Transverse colon (tissue), 4 donors: ENCODE data around the gene CNNM2. TPM values are rescaled to one million over a fixed set of nuclear protein-coding genes. Genes with fewer than 3 reads are reported as not detected.
"Not testable (repeated sequence)": the region's sequence is repeated elsewhere in the genome, so short reads cannot be mapped to it uniquely, and the experiment has no call there.

Experiments
- DNase-seq: peaks from one replicate; pipeline ENCODE4 v3.0.0-alpha.2; 2019
- H3K27ac ChIP-seq, 4 donors: fragments of 200-600 bp; sonication (generic); 2 replicates each; pipeline ENCODE4 v1.5.1; 2016 to 2018; ENCODE audit warnings: inconsistent platforms in 4 of 4
- H3K27me3 ChIP-seq: fragments of 200-600 bp; sonication (generic); 2 replicates; pipeline ENCODE4 v1.5.1; 2017; ENCODE audit warnings: inconsistent platforms
- H3K36me3 ChIP-seq, 4 donors: fragments of 200-600 bp; sonication (generic); 2 replicates each; pipeline ENCODE4 v1.5.1; 2017 to 2019; ENCODE audit warnings: inconsistent platforms in 4 of 4
- H3K4me1 ChIP-seq, 4 donors: fragments of 200-600 bp; sonication (generic); 2 replicates each; pipeline ENCODE4 v1.5.1; 2017 to 2020; ENCODE audit warnings: inconsistent platforms in 4 of 4
- H3K4me3 ChIP-seq, 4 donors: fragments of 200-600 bp; sonication (generic); 1 replicate in 1 of 4; 2 replicates in 3 of 4; pipeline versions ENCODE4 v1.5.1 to v1.6.1; 2017 to 2019; ENCODE audit warnings: inconsistent platforms in 4 of 4
- H3K9me3 ChIP-seq, 2 donors: fragments of 200-600 bp; sonication (generic); 2 replicates each; pipeline ENCODE4 v1.5.1; 2017 to 2019; ENCODE audit warnings: inconsistent platforms in 2 of 2
- CTCF ChIP-seq, 5 experiments: fragments of 200-600 bp in 3 of 5; fragments of 450-650 bp in 2 of 5; sonication (generic) in 3 of 5; IDR thresholded peaks; 1 replicate in 2 of 5; 2 replicates in 3 of 5; pipeline ENCODE4 v1.5.1; 2016 to 2017; ENCODE audit warnings: antibody characterized with exemption in 5 of 5, inconsistent platforms in 3 of 5, mild to moderate bottlenecking in 2 of 5, moderate library complexity in 1 of 5
- EP300 ChIP-seq: sonication (generic); formaldehyde crosslinking; IDR thresholded peaks from one replicate; pipeline ENCODE4 v1.6.1; 2017; ENCODE audit warnings: antibody characterized with exemption, low read depth
- POLR2A ChIP-seq: fragments of 450-650 bp; IDR thresholded peaks from one replicate; pipeline ENCODE4 v1.6.1; 2016; ENCODE audit warnings: antibody characterized with exemption, mild to moderate bottlenecking, moderate library complexity
- POLR2AphosphoS5 ChIP-seq, 3 donors: sonication (generic); formaldehyde crosslinking; IDR thresholded peaks; one replicate each; pipeline ENCODE4 v1.6.1; 2016; ENCODE audit warnings: antibody characterized with exemption in 3 of 3
- WGBS, 2 donors: methylation state at CpG; one replicate each; pipeline ENCODE4 v1.1.5; 2018; ENCODE audit warnings: low coverage in 1 of 2; 5-methylcytosine and 5-hydroxymethylcytosine counted together
- in situ Hi-C, 4 donors: fragments of 200-750 bp; cut with MboI; loops; one replicate each; pipeline versions ENCODE4 v1.15.0 to v1.15.1; 2017; ENCODE audit warnings: low sequenced_read_pairs in 3 of 4, low pct_ligation_motif_present in 1 of 4, low pct_unique_long_range_greater_than_20kb in 1 of 4
- intact Hi-C: fragments of 100-400 bp; cut with DNase I; formaldehyde crosslinking; loops from one replicate; pipeline ENCODE4 v1.15.1; 2023; ENCODE audit warnings: low total_unique reads
- total RNA-seq, 4 donors: library from RNA; depleted of rRNA; stranded (reverse); fragments of >200 nt; gene quantifications; one replicate each; pipeline ENCODE4 v1.1.0, GENCODE V29; 2016

Gene CNNM2
- total RNA-seq, 4 donors from 2014 or later: 48.0 to 144 (median 100) TPM

GRCh38 chr10:102970562-102971340 lies 52.7 kb downstream of the CNNM2 start:
- no peak overlapping the region for H3K4me3 ChIP-seq
- DNase-seq: no peak
- TF ChIP-seq POLR2AphosphoS5 (IDR thresholded peaks at IDR 0.05) (no peak), CTCF (IDR thresholded peaks at IDR 0.05) (no peak), POLR2A (no peak), EP300 (no peak)
- peaks cover 4 to 66% (median 21%) of the 10 kb centered on the region in 4 donors for H3K4me1 ChIP-seq
- intact Hi-C loops: no loop called here
- in situ Hi-C loops: no loop called here
- no peaks in the 10 kb centered on the region for H3K9me3 ChIP-seq
- no peaks in the 10 kb centered on the region for H3K27me3 ChIP-seq
- WGBS, 2 donors: 63% methylated on average over 1 of the region's 1 CpG; no CpG with 5 or more reads in 1 of the 2 donors
- H3K36me3 ChIP-seq: no peaks in the 10 kb centered on the region
- H3K27ac ChIP-seq: no peak overlapping the region

GRCh38 chr10:102975483-102976379 lies 57.6 kb downstream of the CNNM2 start:
- 25 to 48% methylated on average over 2 of the region's 2 CpGs for WGBS, 2 donors
- intact Hi-C loops: no loop called here
- Histone ChIP-seq H3K4me3 (no peak overlapping the region), H3K36me3 (no peaks in the 10 kb centered on the region), H3K27ac (peak overlapping the region; percentile 51 to 79 (median 71)), H3K4me1 (peaks cover 3 to 54% (median 16%) of the 10 kb centered on the region in 4 donors), H3K9me3 (no peaks in the 10 kb centered on the region), H3K27me3 (no peaks in the 10 kb centered on the region)
- in situ Hi-C loops: no loop called here
- no peak for DNase-seq
- no peak for TF ChIP-seq CTCF (IDR thresholded peaks at IDR 0.05)
- no peak for TF ChIP-seq POLR2A
- TF ChIP-seq EP300: no peak
- no peak for TF ChIP-seq POLR2AphosphoS5 (IDR thresholded peaks at IDR 0.05)

- intact Hi-C loops: not testable (repeated sequence)
- peak overlapping the region; percentile 51 to 79 (median 71) for H3K27ac ChIP-seq
These were observed 58.3 kb downstream of the CNNM2 start for GRCh38 chr10:102976380-102976726.

GRCh38 chr10:102982296-102982695 lies 64.2 kb downstream of the CNNM2 start:
- Histone ChIP-seq H3K4me3 (no peak overlapping the region), H3K36me3 (no peaks in the 10 kb centered on the region), H3K4me1 (peaks cover 0 to 32% (median 2%) of the 10 kb centered on the region in 4 donors), H3K27ac (no peak overlapping the region), H3K27me3 (no peaks in the 10 kb centered on the region), H3K9me3 (no peaks in the 10 kb centered on the region)
- DNase-seq: no peak
- intact Hi-C loops (no loop called here), in situ Hi-C loops (no loop called here)
- WGBS, 2 donors: 84% methylated on average over 2 of the region's 2 CpGs; no CpG with 5 or more reads in 1 of the 2 donors
- no peak for TF ChIP-seq CTCF (IDR thresholded peaks at IDR 0.05)
- TF ChIP-seq POLR2AphosphoS5 (IDR thresholded peaks at IDR 0.05): no peak
- TF ChIP-seq POLR2A: no peak
- no peak for TF ChIP-seq EP300

More at GRCh38 chr10:102976380-102976726, 58.3 kb downstream of the CNNM2 start:
- DNase-seq: peak; percentile 62
- H3K4me3 ChIP-seq, H3K36me3 ChIP-seq, H3K27me3 ChIP-seq, H3K9me3 ChIP-seq, in situ Hi-C loops: not testable (repeated sequence)
- 52% methylated on average over 3 of the region's 3 CpGs; no CpG with 5 or more reads in 1 of the 2 donors for WGBS, 2 donors
- peaks cover 3 to 50% (median 16%) of the 10 kb centered on the region in 4 donors for H3K4me1 ChIP-seq
